Urinary bladder (tissue), 4 donors: Measurements from ENCODE around the gene RPL9. TPM values are rescaled to one million over a fixed set of nuclear protein-coding genes. Genes with fewer than 3 reads are reported as not detected.
"Not testable (repeated sequence)": the region's sequence is repeated elsewhere in the genome, so short reads cannot be mapped to it uniquely, and the experiment has no call there.

Source experiments
- DNase-seq: peaks from one replicate; pipeline ENCODE4 v3.0.0-alpha.2; 2015; ENCODE audit errors: extremely low spot score
- H3K27ac ChIP-seq: one replicate; pipeline ENCODE4 v1.5.1; 2013; ENCODE audit warnings: low read depth, mild to moderate bottlenecking, moderate library complexity
- H3K36me3 ChIP-seq: one replicate; pipeline ENCODE4 v1.6.1; 2013; ENCODE audit warnings: mild to moderate bottlenecking, moderate library complexity; ENCODE audit not compliant: insufficient read depth
- H3K4me1 ChIP-seq: one replicate; pipeline ENCODE4 v1.6.1; 2013; ENCODE audit warnings: mild to moderate bottlenecking, moderate library complexity; ENCODE audit not compliant: insufficient read depth
- H3K4me3 ChIP-seq: one replicate; pipeline ENCODE4 v1.5.1; 2013; ENCODE audit warnings: low read depth, low read length
- WGBS: extraction: QIAGEN DNeasy Blood & Tissue Kit; methylation state at CpG from one replicate; pipeline ENCODE4 v1.1.7; 2013; 5-methylcytosine and 5-hydroxymethylcytosine counted together
- polyA plus RNA-seq: library from polyadenylated mRNA; stranded (reverse); fragments of 200-250 nt; gene quantifications from one replicate; pipeline ENCODE4 v1.2.3, GENCODE V29; 2013
- total RNA-seq: library from RNA; depleted of rRNA; stranded (reverse); fragments of >200 nt; gene quantifications from one replicate; pipeline ENCODE4 v1.2.3, GENCODE V29; 2014
- donor health status: healthy with polysubstance abuse.
- donor health status: healthy.

RPL9 gene
- total and polyA plus RNA-seq, 2 donors: 1,361 to 3,585 TPM

- no peaks in the 10 kb centered on the region for H3K36me3 ChIP-seq
- WGBS: 89% methylated on average over 21 of the region's 21 CpGs
- no peaks in the 10 kb centered on the region for H3K4me1 ChIP-seq
- no peak overlapping the region for H3K27ac ChIP-seq
- H3K4me3 ChIP-seq: no peak overlapping the region
- DNase-seq: no peak
Observed at GRCh38 chr4:39480902-39481695, 22.4 kb upstream of the RPL9 start.

- no peaks in the 10 kb centered on the region for H3K4me1 ChIP-seq
- 96% methylated on average over 27 of the region's 27 CpGs for WGBS
- no peak overlapping the region for H3K4me3 ChIP-seq
- no peak overlapping the region for H3K27ac ChIP-seq
- no peaks in the 10 kb centered on the region for H3K36me3 ChIP-seq
- no peak for DNase-seq
Observed at GRCh38 chr4:39480251-39480650, 21.5 kb upstream of the RPL9 start.

GRCh38 chr4:39476187-39476895, 17.6 kb upstream of the RPL9 start:
- no peak overlapping the region for H3K27ac ChIP-seq
- H3K4me3 ChIP-seq: no peak overlapping the region
- H3K4me1 ChIP-seq: no peaks in the 10 kb centered on the region
- 64% methylated on average over 5 of the region's 5 CpGs for WGBS
- peaks cover 1% of the 10 kb centered on the region for H3K36me3 ChIP-seq
- no peak for DNase-seq

- WGBS: 89% methylated on average over 3 of the region's 3 CpGs
- H3K36me3 ChIP-seq: peaks cover 1% of the 10 kb centered on the region
- H3K27ac ChIP-seq: no peak overlapping the region
- no peak for DNase-seq
- H3K4me3 ChIP-seq: no peak overlapping the region
- H3K4me1 ChIP-seq: no peaks in the 10 kb centered on the region
Observed at GRCh38 chr4:39472396-39472795, 13.7 kb upstream of the RPL9 start.

- peaks cover 1% of the 10 kb centered on the region for H3K36me3 ChIP-seq
- H3K4me1 ChIP-seq: no peaks in the 10 kb centered on the region
- no peak overlapping the region for H3K27ac ChIP-seq
- DNase-seq: no peak
- WGBS: 95% methylated on average over 1 of the region's 1 CpG
- H3K4me3 ChIP-seq: no peak overlapping the region
Observed at GRCh38 chr4:39470402-39470801, 11.7 kb upstream of the RPL9 start.

- H3K4me3 ChIP-seq: no peak overlapping the region
- no peaks in the 10 kb centered on the region for H3K4me1 ChIP-seq
- peak; percentile 52 for DNase-seq
- H3K36me3 ChIP-seq: no peaks in the 10 kb centered on the region
- 60% methylated on average over 4 of the region's 4 CpGs for WGBS
- no peak overlapping the region for H3K27ac ChIP-seq
Observed at GRCh38 chr4:39469429-39470077, 10.8 kb upstream of the RPL9 start.

GRCh38 chr4:39467464-39467863, 8.7 kb upstream of the RPL9 start:
- Histone ChIP-seq H3K4me1 (no peaks in the 10 kb centered on the region), H3K4me3 (no peak overlapping the region), H3K36me3 (no peaks in the 10 kb centered on the region), H3K27ac (no peak overlapping the region)
- DNase-seq: no peak
- WGBS: 95% methylated on average over 4 of the region's 4 CpGs

- H3K4me3 ChIP-seq: no peak overlapping the region
- no peak overlapping the region for H3K27ac ChIP-seq
- DNase-seq: no peak
- H3K36me3 ChIP-seq: no peaks in the 10 kb centered on the region
- 60% methylated on average over 4 of the region's 4 CpGs for WGBS
- no peaks in the 10 kb centered on the region for H3K4me1 ChIP-seq
Observed at GRCh38 chr4:39466747-39467146, 8.0 kb upstream of the RPL9 start.

- no peak for DNase-seq
- WGBS: 28% methylated on average over 2 of the region's 2 CpGs
- Histone ChIP-seq H3K36me3 (no peaks in the 10 kb centered on the region), H3K4me1 (no peaks in the 10 kb centered on the region), H3K4me3 (no peak overlapping the region), H3K27ac (no peak overlapping the region)
Observed at GRCh38 chr4:39464886-39465501, 6.3 kb upstream of the RPL9 start.

- not testable (repeated sequence) for H3K36me3 ChIP-seq, H3K4me1 ChIP-seq, DNase-seq
- peak overlapping the region; percentile 59 for H3K4me3 ChIP-seq
- peak overlapping the region; percentile 97 for H3K27ac ChIP-seq
- WGBS: under 1% methylated on average over 13 of the region's 13 CpGs
Observed at GRCh38 chr4:39458161-39458504, 589 bp downstream of the RPL9 start.

GRCh38 chr4:39456946-39457763, 1.6 kb downstream of the RPL9 start:
- no peak for DNase-seq
- 73% methylated on average over 10 of the region's 10 CpGs for WGBS
- no peak overlapping the region for H3K27ac ChIP-seq
- no peak overlapping the region for H3K4me3 ChIP-seq
- H3K4me1 ChIP-seq: peaks cover 2% of the 10 kb centered on the region
- H3K36me3 ChIP-seq: peaks cover 3% of the 10 kb centered on the region

GRCh38 chr4:39455486-39455885, 3.2 kb downstream of the RPL9 start:
- Histone ChIP-seq H3K4me3 (no peak overlapping the region), H3K36me3 (peaks cover 3% of the 10 kb centered on the region), H3K4me1 (peaks cover 2% of the 10 kb centered on the region), H3K27ac (no peak overlapping the region)
- 90% methylated on average over 6 of the region's 6 CpGs for WGBS
- no peak for DNase-seq

- H3K4me3 ChIP-seq: no peak overlapping the region
- WGBS: 83% methylated on average over 2 of the region's 2 CpGs
- no peak overlapping the region for H3K27ac ChIP-seq
- DNase-seq: no peak
- peaks cover 3% of the 10 kb centered on the region for H3K36me3 ChIP-seq
- peaks cover 2% of the 10 kb centered on the region for H3K4me1 ChIP-seq
Observed at GRCh38 chr4:39453738-39454137, 5.0 kb downstream of the RPL9 start.
